Loucy (cell line): ENCODE measurements around the gene SIRT7.

ENCODE experiments used
- EZH2phosphoT487 ChIP-seq: fragments of 200-600 bp; IDR thresholded peaks from 2 replicates; pipeline ENCODE4 v1.6.1; 2018; ENCODE audit warnings: antibody characterized with exemption, mild to moderate bottlenecking, moderate library complexity, borderline replicate concordance
- TF ChIP-seq, protein P1 (sequence below): fragments of 200-600 bp; sonication (generic); conservative IDR thresholded peaks from 2 replicates; pipeline ENCODE4 v1.5.1; 2014; ENCODE audit warnings: mild to moderate bottlenecking, antibody characterized with exemption, low read length

DNA sequence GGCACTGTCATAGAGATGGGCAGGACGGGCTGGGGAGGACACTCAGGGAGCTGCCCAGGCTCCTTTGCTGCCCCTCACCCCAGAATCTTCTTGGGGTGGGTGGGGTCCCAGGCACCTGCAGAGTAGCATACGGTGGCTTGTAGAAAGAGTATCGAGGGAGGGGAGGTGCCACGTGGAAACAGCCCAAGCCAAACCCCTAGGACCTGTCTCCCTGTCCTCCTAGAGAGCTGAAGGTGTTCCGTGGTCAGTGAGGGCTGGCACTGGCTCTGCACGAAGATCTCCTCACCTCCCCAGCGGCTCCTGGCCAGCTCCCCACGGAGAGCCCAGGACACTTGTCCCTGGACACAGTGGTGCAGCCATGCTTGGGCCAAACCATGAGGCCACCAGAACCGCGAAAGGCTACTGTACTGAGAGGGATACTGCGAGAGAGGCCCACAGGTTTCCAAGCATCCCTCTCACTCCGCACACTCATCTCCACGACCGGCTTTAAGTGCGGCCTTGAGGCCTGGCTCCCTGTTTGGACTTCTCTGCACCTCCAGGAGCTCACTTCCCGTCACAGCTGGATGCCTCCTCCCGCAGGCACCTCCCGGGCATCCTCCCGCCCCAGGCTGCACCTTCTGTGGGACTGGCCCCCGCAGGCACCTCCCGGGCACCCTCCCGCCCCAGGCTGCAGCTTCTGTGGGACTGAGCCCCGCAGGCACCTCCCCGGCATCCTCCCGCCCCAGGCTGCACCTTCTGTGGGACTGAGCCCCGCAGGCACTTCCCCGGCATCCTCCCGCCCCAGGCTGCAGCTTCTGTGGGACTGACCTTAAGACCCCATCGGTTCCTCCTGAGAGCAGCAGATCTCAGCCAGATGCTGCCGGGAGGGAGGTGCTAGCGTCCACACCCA lies 11.5 kb upstream of the SIRT7 start:
- TF ChIP-seq, protein P1, sequence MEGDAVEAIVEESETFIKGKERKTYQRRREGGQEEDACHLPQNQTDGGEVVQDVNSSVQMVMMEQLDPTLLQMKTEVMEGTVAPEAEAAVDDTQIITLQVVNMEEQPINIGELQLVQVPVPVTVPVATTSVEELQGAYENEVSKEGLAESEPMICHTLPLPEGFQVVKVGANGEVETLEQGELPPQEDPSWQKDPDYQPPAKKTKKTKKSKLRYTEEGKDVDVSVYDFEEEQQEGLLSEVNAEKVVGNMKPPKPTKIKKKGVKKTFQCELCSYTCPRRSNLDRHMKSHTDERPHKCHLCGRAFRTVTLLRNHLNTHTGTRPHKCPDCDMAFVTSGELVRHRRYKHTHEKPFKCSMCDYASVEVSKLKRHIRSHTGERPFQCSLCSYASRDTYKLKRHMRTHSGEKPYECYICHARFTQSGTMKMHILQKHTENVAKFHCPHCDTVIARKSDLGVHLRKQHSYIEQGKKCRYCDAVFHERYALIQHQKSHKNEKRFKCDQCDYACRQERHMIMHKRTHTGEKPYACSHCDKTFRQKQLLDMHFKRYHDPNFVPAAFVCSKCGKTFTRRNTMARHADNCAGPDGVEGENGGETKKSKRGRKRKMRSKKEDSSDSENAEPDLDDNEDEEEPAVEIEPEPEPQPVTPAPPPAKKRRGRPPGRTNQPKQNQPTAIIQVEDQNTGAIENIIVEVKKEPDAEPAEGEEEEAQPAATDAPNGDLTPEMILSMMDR = no peak
- TF ChIP-seq EZH2phosphoT487 = no peak
